ENCODE results near the gene SLC10A7.

DNA sequence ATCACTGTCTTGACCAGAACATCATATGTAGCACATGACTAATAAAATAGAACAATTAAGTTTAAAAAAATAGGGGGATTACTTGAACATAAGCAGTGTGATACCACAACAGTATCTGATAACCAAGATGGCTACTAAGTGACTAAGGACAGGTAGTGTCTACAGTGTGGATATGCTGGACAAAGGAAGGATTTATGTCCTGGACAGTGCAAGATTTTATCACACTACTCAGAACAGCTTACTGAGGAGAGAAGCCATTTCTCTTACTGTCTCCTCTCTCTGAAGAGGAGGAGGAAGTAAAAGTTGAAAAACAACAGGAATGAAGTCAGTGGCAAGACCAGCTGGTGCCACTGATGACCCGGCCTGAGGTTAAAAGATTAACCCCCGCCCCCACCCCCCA is 4.0 kb upstream of the SLC10A7 start:
- TF ChIP-seq SMC3 (IDR thresholded peaks at IDR 0.05; ENCODE audit: low read depth, low read length) (no peak), POLR2A (IDR thresholded peaks at IDR 0.05; ENCODE audit: low read depth, low read length) (no peak), MXI1 (IDR thresholded peaks at IDR 0.05; ENCODE audit: borderline replicate concordance, low read depth, low read length) (no peak)
- TF ChIP-seq, protein P1, sequence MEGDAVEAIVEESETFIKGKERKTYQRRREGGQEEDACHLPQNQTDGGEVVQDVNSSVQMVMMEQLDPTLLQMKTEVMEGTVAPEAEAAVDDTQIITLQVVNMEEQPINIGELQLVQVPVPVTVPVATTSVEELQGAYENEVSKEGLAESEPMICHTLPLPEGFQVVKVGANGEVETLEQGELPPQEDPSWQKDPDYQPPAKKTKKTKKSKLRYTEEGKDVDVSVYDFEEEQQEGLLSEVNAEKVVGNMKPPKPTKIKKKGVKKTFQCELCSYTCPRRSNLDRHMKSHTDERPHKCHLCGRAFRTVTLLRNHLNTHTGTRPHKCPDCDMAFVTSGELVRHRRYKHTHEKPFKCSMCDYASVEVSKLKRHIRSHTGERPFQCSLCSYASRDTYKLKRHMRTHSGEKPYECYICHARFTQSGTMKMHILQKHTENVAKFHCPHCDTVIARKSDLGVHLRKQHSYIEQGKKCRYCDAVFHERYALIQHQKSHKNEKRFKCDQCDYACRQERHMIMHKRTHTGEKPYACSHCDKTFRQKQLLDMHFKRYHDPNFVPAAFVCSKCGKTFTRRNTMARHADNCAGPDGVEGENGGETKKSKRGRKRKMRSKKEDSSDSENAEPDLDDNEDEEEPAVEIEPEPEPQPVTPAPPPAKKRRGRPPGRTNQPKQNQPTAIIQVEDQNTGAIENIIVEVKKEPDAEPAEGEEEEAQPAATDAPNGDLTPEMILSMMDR (conservative IDR thresholded peaks at IDR 0.05; ENCODE audit: low read depth, low read length), result no peak
